CD4-positive, alpha-beta T cell treated with Interleukin-12 subunit alpha and Interleukin-12 subunit beta, for 1 hour (primary cell): Measurements from ENCODE around the gene DLEU7.

ENCODE experiments used
- DNase-seq: peaks from one replicate; pipeline ENCODE4 v3.0.0-alpha.2; 2020

Gene DLEU7

DNA sequence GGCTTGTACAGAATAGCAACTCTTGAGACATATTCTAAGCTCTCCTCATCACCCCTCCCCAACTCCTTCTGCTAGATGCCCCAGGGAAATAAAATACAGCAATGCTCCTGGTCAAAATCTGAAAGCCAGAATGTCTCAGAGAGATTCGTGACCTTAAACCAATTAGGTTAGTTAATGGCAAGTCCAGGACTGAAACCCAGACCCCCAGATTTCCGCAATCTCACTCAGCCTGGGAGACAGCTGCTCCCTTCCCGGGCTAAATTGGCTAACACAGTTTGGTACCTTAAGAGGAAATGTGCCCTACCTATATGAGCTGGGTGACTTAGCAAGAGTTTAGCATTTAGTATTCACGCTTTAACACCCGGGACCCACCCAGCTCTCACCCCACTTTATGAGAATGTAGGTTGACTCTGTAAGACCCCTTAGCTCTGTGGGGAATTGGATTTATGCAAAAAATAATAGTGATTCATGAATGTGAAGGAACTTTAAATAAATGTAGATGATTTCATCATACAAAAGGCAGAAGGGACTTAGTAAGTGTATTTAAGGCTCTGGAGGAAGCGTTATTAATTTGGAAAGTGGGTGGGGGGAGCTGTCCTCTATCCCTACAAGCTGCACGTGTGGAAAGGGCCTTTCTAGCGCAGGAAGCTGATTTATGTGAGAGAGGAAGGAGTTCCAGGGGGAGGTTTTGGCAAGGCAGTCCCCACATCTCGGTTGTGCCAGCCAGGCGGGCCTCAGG lies 1.1 kb downstream of the DLEU7 start:
- DNase-seq: no peak

DNA sequence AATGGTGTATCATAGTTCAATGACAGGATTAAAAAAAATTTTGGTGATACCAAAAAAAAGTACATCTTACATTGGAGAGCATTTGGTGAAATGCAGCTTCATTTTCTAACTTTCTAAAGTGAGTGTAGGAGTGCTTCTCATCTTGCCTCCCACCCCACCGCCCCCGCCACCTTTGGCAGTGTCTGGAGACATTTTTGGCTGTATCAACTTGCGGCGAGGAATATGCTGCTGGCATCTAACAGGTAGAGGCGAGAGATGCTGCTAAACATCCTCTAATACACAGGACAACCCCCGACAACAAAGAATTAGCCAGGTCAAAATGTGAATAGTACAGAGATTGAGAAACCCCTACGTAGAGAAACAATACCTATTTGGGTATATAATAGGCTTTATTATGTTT lies 1.7 kb downstream of the DLEU7 start:
- DNase-seq: no peak

DNA sequence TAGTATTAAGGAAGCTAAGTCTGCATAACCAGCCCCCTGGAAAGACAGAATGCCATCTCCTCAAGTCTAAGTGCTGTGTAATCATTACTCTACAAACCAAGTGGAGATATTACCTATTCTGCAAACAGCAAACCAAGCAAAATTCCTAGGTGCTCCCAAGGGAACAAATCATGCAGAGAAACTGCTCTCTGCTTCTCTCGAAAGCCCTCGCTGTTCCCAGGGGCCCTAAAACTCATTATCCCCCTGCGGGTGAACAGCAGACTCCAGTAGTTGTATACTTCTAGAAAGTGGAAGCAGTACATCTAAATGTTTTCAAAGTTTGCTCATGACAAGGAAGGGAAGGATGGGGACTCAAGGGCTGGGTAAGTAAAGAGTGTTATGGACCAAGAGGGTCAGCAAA lies 3.2 kb downstream of the DLEU7 start:
- DNase-seq: no peak

DNA sequence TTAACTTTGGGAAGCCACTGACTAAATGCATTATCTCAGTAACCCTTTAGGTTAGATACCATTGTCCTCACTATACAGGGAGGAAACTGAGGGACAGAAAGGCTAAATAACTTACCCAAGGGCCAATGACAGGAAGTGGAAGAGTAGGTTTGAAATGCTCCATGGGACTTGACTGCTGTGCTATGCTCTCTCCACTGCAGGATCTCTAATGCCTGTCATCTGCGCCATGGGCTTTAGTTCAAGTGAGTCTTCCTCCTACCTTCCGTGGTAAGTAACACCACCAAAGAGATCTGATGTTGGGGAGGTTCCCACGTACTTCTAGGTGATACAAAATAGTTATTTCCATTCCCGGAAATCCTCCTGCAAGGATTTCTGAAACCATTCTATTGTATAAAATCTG lies 3.7 kb downstream of the DLEU7 start:
- no peak for DNase-seq

DNA sequence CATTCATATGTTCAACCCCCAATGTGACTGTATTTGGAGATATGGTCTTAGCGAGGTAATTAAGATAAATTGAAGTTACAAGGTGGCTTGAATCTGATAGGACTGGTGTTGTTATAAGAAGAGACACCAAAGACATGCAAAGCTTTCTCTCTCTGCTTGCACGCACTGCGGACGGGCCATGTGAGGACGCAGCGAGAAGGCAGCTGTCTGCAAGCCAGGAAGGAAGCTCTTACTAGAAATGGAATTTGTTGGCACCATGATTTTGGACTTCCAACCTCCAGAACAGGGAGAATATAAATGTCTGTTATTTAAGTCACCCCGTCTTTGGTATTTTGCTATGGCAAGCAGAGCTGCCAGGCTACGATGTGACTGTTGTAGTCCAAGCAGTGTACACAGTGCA lies 4.8 kb downstream of the DLEU7 start:
- no peak for DNase-seq

DNA sequence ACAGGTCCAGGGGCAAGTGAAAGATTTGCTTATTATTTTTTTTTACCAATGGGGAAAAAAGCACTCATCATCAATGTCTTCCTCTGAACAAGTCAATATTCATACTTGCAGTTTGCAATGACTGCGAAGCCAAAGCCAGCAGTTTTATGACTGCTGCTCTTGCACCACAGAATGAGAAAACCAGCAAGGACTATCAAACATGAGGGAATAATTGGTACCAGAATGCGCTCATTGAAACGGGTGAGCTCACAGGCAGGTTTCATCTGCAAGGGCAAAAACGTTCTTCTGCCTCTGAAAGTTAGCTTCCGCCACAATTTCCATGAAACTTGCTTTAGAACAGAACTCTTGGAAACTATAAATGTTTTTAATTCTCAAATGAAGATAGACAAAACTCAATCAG lies 5.5 kb downstream of the DLEU7 start:
- DNase-seq: no peak

DNA sequence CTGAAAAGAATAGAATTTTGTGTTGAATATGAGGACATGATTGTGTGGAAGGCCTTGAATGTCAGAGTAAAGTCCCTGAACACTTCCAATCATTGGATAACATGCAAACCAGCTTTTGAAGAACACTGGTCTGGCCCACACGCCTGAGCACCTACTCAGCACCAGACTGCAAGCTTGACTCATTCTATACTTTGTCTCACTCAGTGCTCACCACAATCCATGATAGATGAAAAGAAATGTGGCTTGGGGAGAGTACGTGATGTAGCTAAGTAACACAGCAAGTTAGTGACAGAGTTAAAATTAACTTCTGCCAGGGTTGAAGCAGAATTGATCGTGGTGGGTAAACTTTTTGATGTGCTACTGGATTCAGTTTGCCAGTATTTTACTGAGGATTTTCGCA lies 12.0 kb downstream of the DLEU7 start:
- DNase-seq: no peak

DNA sequence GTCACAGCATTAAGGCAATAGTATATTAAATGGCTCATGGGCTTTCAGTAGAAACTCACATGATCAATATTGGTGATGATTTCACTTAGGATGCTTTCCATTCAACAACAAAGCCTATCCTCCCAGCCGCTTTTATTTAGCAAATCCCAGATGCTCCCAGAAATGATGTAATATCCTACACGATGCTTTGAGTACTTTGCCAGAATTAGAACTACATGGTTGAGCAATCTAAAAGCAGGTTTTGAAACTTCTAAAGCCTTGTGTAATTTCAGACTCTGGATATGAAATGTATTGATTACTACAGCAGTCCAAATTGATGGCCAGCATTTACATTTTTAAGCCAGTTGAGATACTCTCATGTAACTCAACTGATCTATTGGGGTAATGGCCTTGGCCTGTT lies 13.6 kb downstream of the DLEU7 start:
- no peak for DNase-seq

DNA sequence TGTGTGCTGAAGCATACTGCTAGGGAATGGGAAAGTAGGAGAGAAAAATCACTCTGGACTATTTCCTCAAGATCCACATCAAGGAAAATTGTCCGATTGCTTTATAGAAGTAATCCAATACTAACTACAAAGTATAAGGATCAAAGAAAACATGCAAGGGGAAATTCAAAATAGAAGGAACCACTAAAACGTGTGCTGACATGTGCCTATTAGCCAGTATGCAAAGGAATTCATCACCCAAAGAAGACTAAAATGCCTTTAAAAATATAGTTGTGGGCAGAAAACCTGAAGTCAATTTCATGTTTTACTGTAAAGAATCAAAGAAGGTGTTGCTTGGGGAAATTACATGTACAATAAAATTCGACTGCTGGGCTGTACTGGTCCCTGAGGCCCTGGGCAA lies 14.3 kb downstream of the DLEU7 start:
- DNase-seq: no peak

DNA sequence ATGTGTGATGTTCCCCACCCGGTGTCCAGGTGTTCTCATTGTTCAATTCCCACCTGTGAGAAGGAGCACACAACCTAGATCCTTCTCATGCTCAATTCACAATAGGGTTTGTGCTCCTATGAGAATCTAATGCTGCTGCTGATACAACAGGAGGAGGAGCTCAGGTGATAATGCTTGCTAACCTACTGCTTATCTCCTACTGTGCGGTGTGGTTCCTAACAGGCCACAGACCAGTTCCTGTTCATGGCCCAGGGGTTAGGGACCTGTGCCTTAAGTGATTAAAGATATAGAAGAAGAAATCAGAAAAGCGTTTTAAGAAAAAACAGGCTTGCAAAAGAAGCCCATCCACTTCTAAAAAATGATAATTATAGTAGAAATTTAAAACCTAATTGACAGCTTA lies 17.5 kb downstream of the DLEU7 start:
- DNase-seq: no peak

DNA sequence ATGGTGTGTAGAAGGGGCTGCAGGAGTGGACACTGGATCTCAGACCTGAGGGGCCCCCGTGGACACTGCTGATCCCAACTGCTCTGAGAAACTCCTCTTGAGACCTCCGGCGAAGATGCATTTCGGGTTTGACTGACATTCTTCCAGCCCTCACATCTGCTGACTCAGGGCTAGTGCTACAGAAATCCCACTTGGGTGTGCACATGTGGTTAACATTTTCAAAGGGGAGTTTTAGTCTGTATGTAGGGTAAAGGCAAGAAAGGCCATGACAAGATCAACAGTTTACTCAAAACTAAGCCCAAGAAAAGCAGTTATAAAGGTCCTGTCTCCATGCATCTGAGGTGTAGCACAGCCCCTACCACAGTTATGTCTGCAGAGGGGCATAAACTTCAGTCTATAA lies 31.2 kb downstream of the DLEU7 start:
- DNase-seq: no peak

DNA sequence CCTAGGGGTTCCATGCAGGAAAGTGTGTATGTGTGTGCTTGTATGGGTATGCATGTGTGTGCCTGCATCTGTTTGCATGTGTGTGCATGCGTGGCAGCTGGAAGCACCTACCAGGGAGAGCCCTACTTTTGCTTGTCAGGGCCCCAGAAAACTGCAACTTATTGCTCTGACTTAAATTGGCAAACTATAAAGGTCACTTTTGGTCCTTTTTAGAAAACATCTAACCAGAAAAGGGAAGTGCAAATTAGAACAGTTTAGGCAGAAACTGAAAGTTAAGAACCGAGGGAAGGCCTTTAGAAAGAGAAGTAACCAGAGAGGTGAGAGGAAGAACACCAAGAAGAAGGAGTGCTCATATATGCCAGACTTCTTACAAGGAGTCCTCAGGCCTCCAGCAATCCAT lies 32.5 kb downstream of the DLEU7 start:
- DNase-seq: no peak

DNA sequence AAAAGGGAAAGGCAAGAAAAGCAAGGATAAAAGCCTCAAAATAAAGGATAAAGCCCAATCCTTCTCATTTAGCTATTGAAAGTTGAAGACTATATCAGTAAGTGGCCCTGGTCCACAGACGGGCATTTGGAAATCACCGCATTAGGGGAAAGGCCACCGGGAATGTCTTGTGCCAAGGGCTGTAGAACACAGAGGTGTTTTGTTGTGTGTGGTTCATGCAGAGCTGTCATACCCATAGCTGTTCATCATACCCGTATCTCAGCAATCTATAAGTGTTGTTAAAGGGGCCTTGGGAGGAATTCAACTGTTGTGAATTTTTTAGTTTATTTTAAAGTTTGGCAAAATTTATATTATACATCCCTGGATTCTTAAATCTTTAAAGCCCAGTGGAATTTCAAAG lies 33.0 kb downstream of the DLEU7 start:
- no peak for DNase-seq

DNA sequence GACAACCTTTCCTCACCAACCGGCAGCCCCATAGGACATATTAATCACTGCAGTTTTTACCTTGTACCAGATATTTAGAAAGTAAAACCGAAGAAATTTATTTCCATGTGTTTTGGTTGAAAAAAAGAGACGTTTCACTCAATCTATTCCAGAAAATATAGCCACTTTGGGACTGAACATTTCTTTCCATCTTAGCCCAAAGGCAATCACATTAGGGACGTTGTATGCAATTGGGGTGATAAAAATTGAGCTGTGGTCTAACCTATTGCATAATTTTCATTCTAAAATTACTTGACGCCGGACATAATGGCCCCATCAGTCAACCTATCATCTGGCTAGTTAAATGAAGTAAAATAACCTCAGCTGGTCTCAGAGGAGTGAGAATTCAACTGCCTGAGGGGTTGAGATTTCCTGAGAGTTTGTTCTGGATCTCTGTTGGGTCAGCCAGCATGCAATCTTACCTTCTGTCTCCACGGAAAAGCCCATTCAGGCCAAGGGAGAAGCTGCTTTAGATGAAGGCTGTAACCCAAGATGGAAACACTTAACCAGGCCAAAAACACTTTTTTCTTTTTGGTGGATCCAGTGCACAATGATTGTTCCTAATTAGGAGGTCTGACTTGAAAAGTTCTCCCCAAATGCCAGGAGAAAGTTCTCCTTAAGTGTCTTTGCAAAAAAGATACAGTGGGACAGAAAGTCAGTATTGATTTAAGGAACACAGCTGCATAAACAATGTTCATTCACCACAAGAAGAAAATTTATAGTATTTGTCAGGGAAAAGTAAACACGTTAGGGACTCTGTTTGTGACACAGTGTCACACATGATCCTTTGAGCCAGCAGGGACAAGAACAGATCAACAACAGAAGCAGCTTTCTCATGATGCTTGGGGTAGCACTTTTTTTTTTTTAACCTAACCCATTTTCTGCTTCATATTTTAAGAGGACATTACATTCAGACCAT lies 34.1 kb downstream of the DLEU7 start:
- DNase-seq: no peak

DNA sequence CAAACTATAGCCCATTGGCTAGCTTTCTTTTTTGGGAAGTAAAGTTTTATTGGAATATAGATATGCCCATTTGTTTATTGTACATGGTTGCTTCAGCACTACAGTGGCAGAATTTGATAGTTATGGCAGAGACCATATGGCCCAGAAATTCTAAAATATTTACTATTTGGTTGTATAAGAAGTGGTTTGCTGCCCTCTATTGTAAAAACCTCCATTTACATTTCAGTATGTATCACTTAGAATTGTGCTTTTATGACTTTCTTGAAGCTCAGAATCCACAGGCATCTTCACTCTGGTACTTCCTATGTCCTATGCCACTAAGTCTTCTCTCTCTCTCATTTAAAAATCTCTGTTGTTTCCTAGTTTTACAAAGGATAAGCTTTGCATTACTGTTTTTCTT lies 37.7 kb downstream of the DLEU7 start:
- DNase-seq: no peak

DNA sequence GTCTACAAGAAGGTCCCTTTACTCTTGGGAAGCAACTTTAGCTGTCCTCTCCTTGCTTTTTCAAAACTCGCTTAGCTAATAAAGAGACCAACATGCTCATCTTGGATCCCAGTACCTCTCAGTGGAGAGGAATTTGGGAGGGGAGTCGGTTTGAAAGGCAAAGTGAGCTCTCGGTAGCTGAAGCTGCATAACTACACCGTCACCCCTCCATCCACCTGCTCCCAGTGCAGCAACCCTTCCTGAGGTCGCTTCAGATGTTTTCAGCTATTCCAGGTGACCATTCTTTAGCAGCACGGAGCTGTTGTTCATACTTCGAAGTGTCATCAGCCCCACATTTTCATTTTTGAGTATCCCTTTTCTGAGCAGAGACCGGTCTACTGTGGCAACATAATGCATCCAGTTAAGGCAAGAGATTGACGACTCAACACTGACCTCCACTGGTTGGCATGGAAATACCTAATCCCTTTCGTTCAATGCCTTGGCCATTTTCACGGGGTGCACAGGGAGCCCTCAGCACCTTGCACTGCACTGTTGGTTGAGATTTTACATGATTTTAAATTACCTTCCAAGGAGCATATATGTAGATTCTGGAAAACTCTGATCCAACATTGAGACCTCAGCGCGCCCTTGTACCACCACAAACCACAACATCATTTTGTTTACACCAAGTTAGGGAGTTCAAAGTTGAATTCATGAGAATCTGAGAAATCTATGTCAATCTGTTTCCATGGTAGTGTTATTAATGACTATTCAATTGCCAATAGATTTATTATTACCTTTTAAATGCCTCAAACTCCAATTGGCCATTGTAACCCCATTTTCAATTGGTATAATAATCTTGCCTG lies 42.2 kb downstream of the DLEU7 start:
- DNase-seq: peak; percentile 74

DNA sequence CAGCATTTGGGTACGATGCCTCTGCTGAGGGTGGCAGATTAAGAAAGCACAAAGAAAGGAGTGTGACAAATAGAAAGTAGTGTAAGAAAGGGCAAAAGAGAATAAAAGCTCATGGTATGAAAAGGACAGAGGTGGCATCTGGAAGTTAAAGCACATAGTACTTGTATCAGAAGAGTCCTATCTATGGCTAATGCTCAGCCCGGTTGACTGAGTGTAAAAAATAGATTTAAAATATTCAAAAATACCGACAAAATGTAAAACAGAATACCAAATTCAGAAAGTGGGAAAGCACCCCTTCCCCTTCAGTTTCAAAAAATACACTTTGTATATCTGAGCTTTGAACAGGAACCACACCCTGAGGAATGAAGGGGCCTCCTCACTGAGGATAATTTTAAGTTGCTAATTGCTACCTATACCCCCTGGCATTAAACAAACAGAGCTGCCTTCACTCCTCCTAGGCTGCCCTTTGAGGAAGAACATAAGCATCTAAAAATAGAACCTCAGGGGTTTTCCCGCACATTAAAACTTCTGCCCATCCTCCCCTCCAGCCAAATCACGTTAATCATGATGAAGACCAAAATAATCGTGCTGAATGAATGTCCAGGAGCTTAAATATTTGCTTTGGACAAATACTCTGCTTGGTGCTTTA lies 43.3 kb downstream of the DLEU7 start:
- DNase-seq: no peak

DNA sequence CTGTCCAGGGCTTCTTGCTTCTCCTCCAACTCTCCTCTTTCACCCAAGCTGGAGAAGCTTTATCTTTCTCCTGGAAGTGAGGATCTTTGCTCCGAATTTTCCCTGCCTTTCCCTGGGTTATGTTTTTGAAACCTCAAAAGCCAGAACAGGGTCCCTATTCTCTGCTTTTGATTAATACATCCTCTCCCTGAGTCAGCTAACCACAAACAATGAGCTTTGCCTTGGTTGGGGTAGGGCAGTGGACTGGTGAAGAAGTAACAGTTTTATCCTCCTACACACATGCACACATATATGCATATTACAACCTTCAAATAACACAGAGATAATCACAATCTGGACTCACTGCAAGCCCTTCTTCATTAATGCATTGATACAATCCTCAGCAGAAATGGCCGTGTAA lies 44.6 kb downstream of the DLEU7 start:
- no peak for DNase-seq

DNA sequence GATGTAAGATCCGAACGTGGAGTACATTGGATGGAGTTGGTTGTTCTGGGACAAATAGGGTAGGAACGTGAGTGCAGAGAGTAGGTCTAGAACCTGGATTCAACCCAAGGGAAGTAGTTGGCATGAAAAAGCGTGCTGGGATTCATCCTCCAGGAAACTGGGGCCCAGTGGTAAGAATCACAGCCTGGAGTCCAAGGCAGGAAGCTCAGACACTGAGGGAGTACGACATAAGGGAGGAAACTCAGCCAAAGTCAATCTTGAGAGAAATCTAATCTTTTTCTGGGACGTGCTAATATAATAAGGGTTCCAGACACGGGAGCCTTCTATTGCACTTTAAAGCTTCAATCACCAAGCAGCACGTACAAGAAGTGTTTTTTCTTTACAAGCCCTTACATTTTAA lies 46.4 kb downstream of the DLEU7 start:
- no peak for DNase-seq

DNA sequence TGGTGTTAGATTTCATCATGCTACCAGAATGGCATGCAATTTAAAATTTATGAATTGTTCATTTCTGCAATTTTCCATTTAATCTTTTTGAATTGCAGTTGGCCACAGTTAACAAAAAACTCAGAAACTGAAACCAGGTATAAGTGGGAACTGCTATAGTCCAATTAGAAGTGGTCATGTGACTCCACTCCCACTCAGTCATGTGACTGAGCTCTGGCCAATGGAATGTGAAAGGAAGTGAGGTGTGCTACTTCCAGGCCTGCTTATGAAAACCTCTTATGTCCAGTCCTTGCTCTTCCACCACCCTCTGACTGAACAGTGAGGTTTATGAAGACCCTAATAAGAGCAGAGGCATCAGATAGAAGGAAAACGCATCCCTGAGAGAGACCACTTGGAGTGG lies 47.0 kb downstream of the DLEU7 start:
- no peak for DNase-seq

DNA sequence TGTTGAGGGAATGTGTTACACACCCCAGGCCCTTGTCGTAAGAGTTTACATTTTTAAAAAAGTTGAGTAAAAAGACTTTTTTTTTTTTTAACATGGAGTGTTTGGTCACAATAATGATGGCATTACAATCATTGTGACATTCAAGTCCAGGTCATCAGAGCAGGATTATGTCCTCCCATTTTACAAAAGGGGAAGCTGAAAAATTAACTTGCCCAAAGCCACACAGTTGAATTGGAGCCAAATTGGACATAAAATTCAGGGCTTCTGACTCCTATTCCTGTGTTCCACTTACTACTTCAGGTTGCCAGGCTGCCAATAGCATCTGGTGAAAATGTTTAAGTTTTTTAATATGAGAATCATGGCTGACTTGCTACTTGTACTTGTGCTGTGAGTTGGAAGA lies 49.3 kb downstream of the DLEU7 start:
- DNase-seq: no peak

DNA sequence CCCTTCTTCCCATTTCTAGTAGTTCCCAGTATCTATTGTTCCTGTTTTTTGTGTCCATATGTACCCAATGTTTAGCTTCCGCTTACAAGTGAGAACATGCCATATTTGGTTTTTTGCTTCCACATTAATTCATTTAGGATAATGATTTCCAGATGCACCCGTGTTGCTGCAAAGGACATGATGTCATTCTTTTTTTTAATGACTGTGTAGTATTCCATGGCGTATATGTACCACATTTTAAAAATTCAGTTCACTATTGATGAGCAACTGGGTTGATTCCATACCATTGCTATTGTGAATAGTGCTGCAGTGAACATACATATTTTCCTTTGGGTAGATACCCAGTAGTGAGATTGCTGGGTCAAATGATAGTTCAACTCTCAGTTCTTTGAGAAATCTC lies 50.5 kb downstream of the DLEU7 start:
- DNase-seq: no peak
